K562 (cell line): ENCODE measurements around the gene KRT35. TPM values are rescaled to one million over a fixed set of nuclear protein-coding genes. Genes with fewer than 3 reads are reported as not detected.

Experiments
- ATAC-seq: fragments of 200-7000 bp; cut with Tn5 transposase; 3 replicates; pipeline ENCODE4 v1.9.1; 2020; ENCODE audit warnings: moderate library complexity
- BruUV-seq: library from RNA; stranded (reverse); fragments of 400-500 nt; replicated peaks from 2 replicates; lab custom pipeline; 2021; lab: Mats Ljungman, UMichigan
- CTCF ChIA-PET: fragments of 300-600 bp; formaldehyde crosslinking; extraction: SDS; loops from one replicate; lab custom pipeline; 2021; ENCODE audit warnings: low intra/inter-chr PET ratio; lab: Yijun Ruan, JAX
- POLR2A ChIA-PET: fragments of 300-600, 350-650 bp; sonication (Branson Sonifier 250); formaldehyde crosslinking; extraction: SDS; loops from one replicate; lab custom pipeline; 2021; ENCODE audit warnings: antibody characterized with exemption, inconsistent platforms; lab: Yijun Ruan, JAX
- DNase-seq, 4 experiments: peaks; one replicate each; pipeline versions ENCODE4 v3.0.0 to v3.0.0-alpha.2; 2011 to 2018; ENCODE audit warnings: low spot score in 3 of 4, mixed read lengths in 3 of 4; ENCODE audit errors: extremely low read depth in 1 of 4
- FAIRE-seq: peaks from 2 replicates; lab custom pipeline; 2011; peaks lifted over from hg19 to GRCh38; lab: Jason Lieb, UNC
- H2AFZ ChIP-seq: 2 replicates; pipeline ENCODE4 v1.6.0; 2011; ENCODE audit warnings: low read depth, low read length, control low read depth, inconsistent platforms
- H3K27ac ChIP-seq: fragments of 200-600 bp; 3 replicates; pipeline ENCODE4 v1.8.0; 2011; ENCODE audit warnings: low read depth, mild to moderate bottlenecking, control low read depth, inconsistent platforms, low read length, moderate library complexity, mixed read lengths; ENCODE audit errors: extremely low read depth
- H3K27me3 ChIP-seq, 2 experiments: fragments of 300-600 bp in 1 of 2; 2 replicates in 1 of 2; 3 replicates in 1 of 2; pipeline versions ENCODE4 v1.6.0 to v1.8.0; 2011; ENCODE audit warnings: inconsistent platforms in 2 of 2, low read length in 2 of 2, mild to moderate bottlenecking in 1 of 2, mixed read lengths in 1 of 2, moderate library complexity in 1 of 2; ENCODE audit not compliant: control insufficient read depth in 2 of 2, insufficient read depth in 2 of 2
- H3K36me3 ChIP-seq: fragments of 300-600 bp; 3 replicates; pipeline ENCODE4 v1.8.0; 2011; ENCODE audit warnings: mild to moderate bottlenecking, low read length, inconsistent platforms; ENCODE audit not compliant: control insufficient read depth, insufficient read depth
- H3K4me1 ChIP-seq, 2 experiments: fragments of 200-600 bp in 1 of 2; replicated peaks in 1 of 2; 2 replicates in 1 of 2; 3 replicates in 1 of 2; pipeline versions ENCODE4 v1.5.1 to v1.8.0; 2011; ENCODE audit warnings: inconsistent platforms in 2 of 2, low read length in 2 of 2, mild to moderate bottlenecking in 1 of 2, mixed read lengths in 1 of 2, moderate library complexity in 1 of 2; ENCODE audit not compliant: control insufficient read depth in 2 of 2, insufficient read depth in 2 of 2
- H3K4me2 ChIP-seq: 2 replicates; pipeline ENCODE4 v1.6.1; 2011; ENCODE audit warnings: low read length, control low read depth, inconsistent platforms, mixed read lengths; ENCODE audit not compliant: insufficient read depth
- H3K4me3 ChIP-seq: fragments of 200-600 bp; sonication (generic), shearing (Covaris generic); 2 replicates; pipeline ENCODE4 v1.5.1; 2016; ENCODE audit warnings: control low read depth, inconsistent platforms
- H3K79me2 ChIP-seq: fragments of 200-600 bp; 3 replicates; pipeline ENCODE4 v1.8.0; 2011; ENCODE audit warnings: low read length, inconsistent platforms; ENCODE audit not compliant: control insufficient read depth, insufficient read depth
- H3K9ac ChIP-seq, 2 experiments: 2 replicates each; pipeline versions ENCODE4 v1.6.0 to v1.6.1; 2011; ENCODE audit warnings: low read depth in 2 of 2, low read length in 2 of 2, control low read depth in 1 of 2, inconsistent platforms in 1 of 2, mild to moderate bottlenecking in 1 of 2, mixed read lengths in 1 of 2; ENCODE audit not compliant: insufficient read depth in 1 of 2
- H3K9me1 ChIP-seq: one replicate; pipeline ENCODE4 v1.6.0; 2011; ENCODE audit warnings: inconsistent platforms, mild to moderate bottlenecking, low read length, moderate library complexity; ENCODE audit not compliant: control insufficient read depth, insufficient read depth
- H3K9me3 ChIP-seq: replicated peaks from 2 replicates; pipeline ENCODE4 v1.5.1; 2011; ENCODE audit warnings: low read depth, low read length, inconsistent platforms; ENCODE audit not compliant: control insufficient read depth, insufficient read depth
- H4K20me1 ChIP-seq: replicated peaks from 2 replicates; pipeline ENCODE4 v1.6.1; 2011; ENCODE audit warnings: low read length, inconsistent platforms, mixed read lengths; ENCODE audit not compliant: control insufficient read depth, insufficient read depth
- CHD4 ChIP-seq: fragments of 200-600 bp; sonication (generic); IDR thresholded peaks from 3 replicates; pipeline ENCODE4 v1.6.1; 2012; ENCODE audit warnings: low read depth, mild to moderate bottlenecking, mixed read lengths, low read length, inconsistent platforms; ENCODE audit not compliant: insufficient read depth, insufficient replicate concordance, poor library complexity, severe bottlenecking
- DPF2 ChIP-seq: fragments of 450-650 bp; IDR thresholded peaks from 2 replicates; pipeline ENCODE4 v1.6.1; 2016
- ETS1 ChIP-seq: conservative IDR thresholded peaks from 2 replicates; pipeline ENCODE4 v1.6.1; 2011; ENCODE audit warnings: low read depth, mild to moderate bottlenecking, low read length; ENCODE audit not compliant: control insufficient read depth
- NFIX ChIP-seq: fragments of 250-450 bp; sonication (Bioruptor Pico); IDR thresholded peaks from 2 replicates; pipeline ENCODE4 v1.4.0; 2020; ENCODE audit warnings: low read depth, mild to moderate bottlenecking, moderate library complexity
- POLR2G ChIP-seq: fragments of 200-400 bp; formaldehyde crosslinking; IDR thresholded peaks from 2 replicates; pipeline ENCODE4 v1.6.1; 2017; ENCODE audit warnings: low read depth, mild to moderate bottlenecking, antibody characterized with exemption, low read length, moderate library complexity
- SNRNP70 ChIP-seq: fragments of 200-400 bp; formaldehyde crosslinking; optimal IDR thresholded peaks from 2 replicates; pipeline ENCODE3; 2017; ENCODE audit warnings: low read depth, low read length
- SREBF2 ChIP-seq: sonication (generic); formaldehyde crosslinking; IDR thresholded peaks from 2 replicates; pipeline ENCODE4 v1.4.0; 2020; ENCODE audit warnings: mild to moderate bottlenecking, missing genetic modification reagents
- TAL1 ChIP-seq: fragments of 450-650 bp; IDR thresholded peaks from 2 replicates; pipeline ENCODE4 v1.6.1; 2016; ENCODE audit warnings: mild to moderate bottlenecking
- TFAP4 ChIP-seq: sonication (generic); formaldehyde crosslinking; IDR thresholded peaks from 2 replicates; pipeline ENCODE4 v1.8.0; 2022; ENCODE audit warnings: missing genetic modification reagents, mild to moderate bottlenecking, moderate library complexity, borderline replicate concordance
- U2AF2 ChIP-seq: fragments of 200-400 bp; formaldehyde crosslinking; optimal IDR thresholded peaks from 2 replicates; pipeline ENCODE3; 2017; ENCODE audit warnings: low read depth, mild to moderate bottlenecking, low read length
- ZBTB7A ChIP-seq: IDR thresholded peaks from 2 replicates; pipeline ENCODE4 v1.6.1; 2011; ENCODE audit warnings: low read depth, mild to moderate bottlenecking, low read length, moderate library complexity, borderline replicate concordance; ENCODE audit not compliant: control insufficient read depth
- ZEB2 ChIP-seq: fragments of 450-650 bp; IDR thresholded peaks from 2 replicates; pipeline ENCODE4 v1.6.1; 2016
- ZNF316 ChIP-seq: fragments of 450-650 bp; IDR thresholded peaks from 2 replicates; pipeline ENCODE4 v1.6.1; 2016
- ZNF584 ChIP-seq: fragments of 200-800 bp; sonication (Bioruptor generic); IDR thresholded peaks from 2 replicates; pipeline ENCODE4 v1.6.1; 2016; ENCODE audit warnings: low read depth, mild to moderate bottlenecking, missing genetic modification characterization, missing compliant biosample characterization
- ZNF696 ChIP-seq: fragments of 250-450 bp; sonication (Bioruptor Pico); conservative IDR thresholded peaks from 2 replicates; pipeline ENCODE4 v1.4.0; 2020; ENCODE audit warnings: mild to moderate bottlenecking, moderate library complexity
- WGBS: fragments of 100-300 bp; shearing (Covaris generic); methylation state at CpG from one replicate; pipeline ENCODE4 v1.1.6; 2016; ENCODE audit warnings: low coverage, mixed read lengths; ENCODE audit not compliant: insufficient coverage; ENCODE audit errors: missing lambda C conversion rate; 5-methylcytosine and 5-hydroxymethylcytosine counted together
- in situ Hi-C: fragments of 300-500 bp; cut with MboI; formaldehyde crosslinking; loops from 4 replicates; pipeline ENCODE4 v1.15.0; 2018; ENCODE audit warnings: inconsistent platforms, mixed read lengths
- intact Hi-C: fragments of 100-400 bp; cut with micrococcal nuclease; formaldehyde crosslinking; loops from 2 replicates; pipeline ENCODE4 v1.14.2; 2022
- polyA plus RNA-seq, 8 experiments: library from polyadenylated mRNA; depleted of rRNA in 4 of 8; stranded (reverse) in 5 of 8; unstranded in 3 of 8; fragments of >200 nt; fragmentation: Nextera tagmentation in 2 of 8; fragmentation: Illumina TruSeq in 1 of 8; extraction: Ambion mirVana in 2 of 8; extraction: Trizol in 1 of 8; gene quantifications; 2 replicates each; pipeline versions ENCODE4 v1.2.1 to v1.2.3, GENCODE V29; 2011 to 2014; ENCODE audit warnings: inconsistent platforms in 1 of 8, missing spikeins in 1 of 8
- total RNA-seq, 7 experiments: library from RNA; depleted of rRNA in 6 of 7; stranded (reverse); fragments of >200 nt in 6 of 7; fragmentation: Illumina TruSeq in 2 of 7; extraction: Trizol in 2 of 7; gene quantifications; 2 replicates each; pipeline versions ENCODE4 v1.2.1 to v1.2.3, GENCODE V29; 2011 to 2021; ENCODE audit warnings: low replicate concordance in 1 of 7
- TF ChIP-seq, protein P1 (sequence below), 2 experiments: fragments of 450-650 bp in 1 of 2; sonication (generic) in 1 of 2; formaldehyde crosslinking in 1 of 2; IDR thresholded peaks in 1 of 2; conservative IDR thresholded peaks in 1 of 2; 2 replicates each; pipeline versions ENCODE4 v1.6.1 to v1.8.1; 2016 to 2023; ENCODE audit warnings: mild to moderate bottlenecking in 2 of 2, moderate library complexity in 2 of 2, inconsistent platforms in 1 of 2, missing genetic modification reagents in 1 of 2

The KRT35 gene
- total and polyA plus RNA-seq, 9 of the 15 experiments (the other 6 are each of a cell fraction or from before 2014, with no cell fraction given), result not detected

DNA sequence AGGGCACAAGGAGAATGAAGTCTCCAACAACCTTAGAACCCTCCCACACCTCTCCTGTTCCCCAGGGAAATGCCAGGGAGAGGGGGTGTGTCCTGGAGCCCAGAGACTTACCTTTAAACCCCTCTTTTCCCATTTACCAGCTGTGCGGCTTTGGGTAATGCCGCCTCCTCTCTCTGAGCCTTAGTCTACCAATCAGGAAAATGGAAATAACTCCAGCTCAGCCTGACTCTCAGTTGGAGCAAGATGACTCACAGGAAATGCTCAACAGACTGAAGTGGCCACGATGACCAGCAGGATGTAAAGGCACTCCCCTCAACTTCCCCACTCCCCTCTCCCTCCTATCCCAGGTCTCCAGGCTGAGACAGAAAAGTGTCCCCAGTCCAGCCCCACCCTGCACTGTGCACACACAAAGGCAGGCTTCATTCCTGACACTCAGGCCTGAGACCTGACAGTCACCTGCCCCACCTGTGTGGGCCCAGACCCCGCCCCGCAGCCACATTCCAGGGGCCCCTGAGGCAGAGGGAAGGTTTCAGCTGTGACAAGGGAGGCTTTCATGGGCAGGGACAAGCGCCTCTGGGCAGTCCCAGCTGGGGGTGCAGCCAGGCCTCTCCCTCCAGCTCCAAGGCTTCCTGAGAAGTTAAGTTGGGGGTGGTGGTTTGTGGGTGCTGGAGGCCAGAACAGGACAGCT, 40.8 kb upstream of the KRT35 start:
- FAIRE-seq (peak; percentile 99), DNase-seq (peak; percentile 33 to 81 (median 53)), ATAC-seq (peak; percentile 79)
- CTCF ChIA-PET, result no interaction called here
- Histone ChIP-seq H3K79me2 (peaks cover 10% of the 10 kb centered on the region), H2AFZ (no peak overlapping the region), H3K4me2 (peak overlapping the region; percentile 19), H3K4me3 (no peak overlapping the region), H3K9me3 (no peaks in the 10 kb centered on the region), H3K4me1 (peaks cover 38 to 69% of the 10 kb centered on the region in 2 experiments), H3K9ac (peak overlapping the region; percentile 24 to 80; a peak in 3 of 4 replicates), H3K27ac (peak overlapping the region; percentile 70), H3K9me1 (no peaks in the 10 kb centered on the region), H4K20me1 (no peaks in the 10 kb centered on the region), H3K36me3 (peaks cover 31% of the 10 kb centered on the region; the same call in 1 of the 3 replicates), H3K27me3 (no peaks in the 10 kb centered on the region)
- intact Hi-C loops, result no loop called here
- POLR2A ChIA-PET, result interaction anchor here (0.6 to 1.5 kb wide), 6 partner anchors 9 to 169 kb away, joined by 3 to 7 read pairs (median 3); no protein-coding TSS in a partner anchor
- no TSS peak for BruUV-seq
- in situ Hi-C loops, result no loop called here
- 42% methylated on average over 6 of the region's 6 CpGs for WGBS
- no peak; the same call in 1 of the 2 replicates for TF ChIP-seq TFAP4 (CRISPR knock-in tag)
- no peak for TF ChIP-seq ZNF696
- peak; percentile 79 for TF ChIP-seq DPF2
- TF ChIP-seq NFIX (CRISPR knock-in tag), result no peak
- peak; percentile 61; the same call in 1 of the 2 replicates for TF ChIP-seq ZBTB7A
- peak; percentile 61; the same call in 1 of the 2 replicates for TF ChIP-seq POLR2G
- TF ChIP-seq TAL1, result no peak
- TF ChIP-seq ETS1, result peak; percentile 41; the same call in 1 of the 2 replicates
- TF ChIP-seq ZNF584, result 0 out of 2 replicates have a peak, but pooled peaks have one; percentile 33
- peak; percentile 86 for TF ChIP-seq CHD4
- peak; percentile 56; the same call in 1 of the 2 replicates for TF ChIP-seq ZEB2
- TF ChIP-seq SREBF2 (CRISPR knock-in tag), result no peak
- TF ChIP-seq SNRNP70, result no peak
- TF ChIP-seq, protein P1, sequence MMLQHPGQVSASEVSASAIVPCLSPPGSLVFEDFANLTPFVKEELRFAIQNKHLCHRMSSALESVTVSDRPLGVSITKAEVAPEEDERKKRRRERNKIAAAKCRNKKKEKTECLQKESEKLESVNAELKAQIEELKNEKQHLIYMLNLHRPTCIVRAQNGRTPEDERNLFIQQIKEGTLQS (IDR thresholded peaks at IDR 0.05), result peak; percentile 86
- TF ChIP-seq, protein P1 (CRISPR knock-in tag; conservative IDR thresholded peaks at IDR 0.05), result no peak
- 0 out of 2 replicates have a peak, but pooled peaks have one; percentile 22 for TF ChIP-seq ZNF316
- no peak for TF ChIP-seq U2AF2
